Stimulated activated naive CD8-positive, alpha-beta T cell treated with anti-CD3 and anti-CD28 coated beads, Interleukin-15, Interleukin-2, amounts not matched to agents 100 U/mL and 50 U/mL, for 24 hours (primary cell): ENCODE data around the gene RASGEF1B.

Experiments
- ATAC-seq: fragments of 150-1000 bp; cut with Tn5 transposase; one replicate; pipeline ENCODE4 v1.10.0; 2021
- DNase-seq: peaks from one replicate; pipeline ENCODE4 v3.0.0; 2021

The RASGEF1B gene

DNA sequence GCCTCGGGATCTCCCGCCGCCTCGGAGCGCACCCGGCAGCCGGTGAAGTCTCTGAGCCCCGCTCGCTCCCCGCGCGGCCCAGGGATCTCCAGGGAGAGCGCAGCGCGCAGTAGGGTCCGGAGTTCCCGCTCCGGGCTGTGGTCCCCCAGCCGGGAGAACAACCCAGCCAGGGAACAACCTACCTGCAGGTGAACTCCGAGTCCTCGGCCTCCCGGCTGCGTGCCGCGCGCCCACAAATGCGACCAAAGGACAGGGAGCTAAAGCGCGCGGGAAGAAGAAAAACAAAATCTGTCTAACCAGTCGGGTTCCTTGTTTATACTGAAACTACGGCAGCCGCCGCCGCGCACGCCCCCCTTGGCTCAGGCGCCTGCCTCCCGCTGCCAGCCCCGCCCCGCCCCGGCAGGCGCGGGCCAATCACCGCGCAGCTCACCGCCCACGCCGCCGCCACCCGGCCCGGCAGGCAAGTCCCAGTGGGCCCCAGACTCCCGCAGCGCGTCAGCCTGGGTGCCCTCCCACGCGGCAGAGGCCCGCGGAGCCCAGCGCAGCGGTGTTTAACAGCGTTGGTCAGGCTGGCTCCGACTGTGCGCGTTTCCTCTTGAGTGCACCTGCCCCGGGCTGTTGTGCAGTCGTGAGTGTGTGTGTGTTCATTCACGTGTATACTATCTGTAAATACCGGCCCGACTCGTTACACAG lies at the start of gene RASGEF1B:
RASGEF1B (minus strand) TSS at position 320 of the 693 bp plus-strand sequence. CDS start 12,399 bp downstream, outside the sequence.
- peak; percentile 93 for ATAC-seq
- peak; percentile 97 for DNase-seq

DNA sequence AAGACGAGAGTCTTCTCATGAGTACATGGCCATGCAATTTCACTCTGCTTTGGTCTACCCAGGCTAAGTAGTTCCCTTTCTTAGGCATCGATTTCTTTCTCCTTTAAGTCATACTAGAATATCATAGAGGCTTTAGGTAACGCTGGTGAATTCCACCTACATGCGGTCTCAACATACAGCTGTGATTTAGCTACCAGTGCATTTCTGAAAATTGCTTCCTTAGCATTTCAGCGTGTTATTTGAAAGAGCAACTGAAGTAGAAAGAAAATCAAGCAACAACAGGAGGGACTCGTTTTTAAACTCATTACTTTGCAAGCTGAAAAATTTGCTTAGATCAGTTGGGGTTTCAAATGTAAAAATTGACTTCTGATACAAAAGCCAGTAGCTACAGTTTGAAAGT lies 48.1 kb upstream of the RASGEF1B start:
- ATAC-seq = no peak

DNA sequence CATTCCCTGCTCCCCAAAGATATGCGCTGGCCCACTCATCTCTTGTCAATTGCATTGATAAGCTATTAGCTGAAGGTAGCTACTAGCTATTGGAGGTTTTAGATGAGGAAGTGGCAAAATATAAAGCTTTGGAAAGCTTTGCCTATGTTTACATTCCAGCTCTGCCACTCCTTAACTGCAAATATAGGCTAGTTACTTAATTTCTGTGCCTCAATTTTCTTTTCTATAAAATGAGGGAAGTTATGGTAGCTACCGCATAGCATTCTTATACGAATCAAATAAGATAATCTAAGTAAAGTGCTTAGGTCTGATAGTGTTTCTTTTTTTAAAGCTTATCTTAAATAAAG lies 47.7 kb upstream of the RASGEF1B start:
- DNase-seq (no peak), ATAC-seq (no peak)

More for the DNA sequence above, 48.1 kb upstream of the RASGEF1B start:
- no peak for DNase-seq

DNA sequence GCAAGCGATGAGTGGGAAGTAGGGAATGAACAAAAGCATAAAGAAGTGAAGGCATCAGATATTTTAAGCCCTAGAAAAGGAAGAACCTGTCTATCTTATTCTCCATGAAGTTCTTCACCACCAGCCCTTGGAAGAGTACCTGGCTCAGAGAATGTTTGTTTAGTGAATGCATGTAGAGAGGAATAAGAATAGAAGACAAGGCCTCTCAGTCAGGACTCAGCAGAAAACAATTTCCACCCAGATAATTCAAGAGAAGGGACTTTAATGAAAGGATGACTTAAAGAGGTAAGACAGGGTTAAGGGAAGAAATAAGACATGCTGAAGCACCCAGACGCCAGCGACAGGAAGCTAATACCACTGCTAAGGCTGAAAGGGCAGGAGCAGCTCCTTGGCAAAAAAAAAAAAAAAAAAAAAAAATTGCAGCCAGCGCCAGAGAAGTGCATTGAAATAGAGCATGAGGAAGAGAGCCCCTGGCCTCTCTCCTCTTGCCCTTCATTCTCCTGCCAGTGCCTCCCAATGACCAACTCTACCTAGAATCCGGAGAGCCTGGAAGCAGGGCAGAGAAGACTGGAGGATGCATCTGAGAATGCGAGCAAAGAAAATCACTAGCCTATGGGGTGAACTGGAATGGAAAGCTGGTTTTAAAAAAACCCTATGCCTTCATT lies 47.2 kb upstream of the RASGEF1B start:
- no peak for DNase-seq
- no peak for ATAC-seq

DNA sequence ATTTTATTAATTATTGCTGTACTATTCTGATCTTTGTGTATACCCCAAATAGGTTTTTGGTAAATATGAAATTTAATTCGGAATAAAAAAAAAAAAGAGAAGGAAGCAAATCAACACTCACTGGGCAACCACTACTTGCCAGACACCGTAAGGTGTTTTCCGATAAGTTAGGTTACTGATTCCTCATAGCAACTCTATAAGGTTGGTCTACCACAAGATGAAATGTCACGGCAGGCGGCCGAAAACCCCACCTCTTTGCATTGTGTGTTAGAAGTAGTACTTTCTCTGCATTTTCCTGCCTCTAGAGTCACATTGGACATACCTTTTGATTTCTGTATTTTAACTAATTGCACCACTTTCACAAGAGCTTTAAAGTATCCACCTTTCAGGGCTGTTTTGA lies 44.5 kb upstream of the RASGEF1B start:
- no peak for ATAC-seq
- DNase-seq = no peak

DNA sequence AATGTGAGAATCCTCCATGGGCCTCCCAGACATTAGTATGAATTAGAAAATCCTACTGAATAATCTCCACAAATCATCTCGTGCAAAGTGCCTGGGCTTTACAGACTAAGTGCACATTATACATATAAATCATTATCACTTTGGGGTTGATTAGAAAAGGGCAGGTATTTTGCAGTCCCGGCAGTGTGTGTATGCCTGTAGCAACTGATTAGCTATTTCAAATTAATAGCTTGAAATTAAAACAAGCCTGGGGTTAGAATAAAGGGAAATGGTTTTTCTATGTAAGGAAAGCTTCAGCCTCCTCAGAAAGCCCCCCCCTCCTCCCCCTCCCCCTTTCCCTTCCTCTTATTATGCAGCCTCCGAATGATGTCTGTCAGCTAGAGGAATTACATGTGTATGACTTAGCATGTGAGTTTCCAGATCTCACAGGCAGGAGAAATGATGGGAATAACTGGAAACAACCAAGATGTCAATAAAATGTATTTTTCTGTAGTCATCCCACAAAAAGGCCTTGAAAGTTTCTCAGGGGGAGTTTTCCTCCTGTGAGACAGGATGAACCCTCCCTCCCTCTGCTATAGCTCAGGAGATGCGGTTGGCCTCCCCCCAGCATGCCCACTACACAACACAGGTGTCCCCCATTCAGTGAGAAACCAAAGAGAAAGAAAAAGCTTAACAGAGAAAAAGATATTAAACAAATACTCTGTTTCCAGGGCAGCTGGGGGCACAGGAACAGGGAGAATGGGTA lies 41.2 kb upstream of the RASGEF1B start:
- no peak for ATAC-seq

DNA sequence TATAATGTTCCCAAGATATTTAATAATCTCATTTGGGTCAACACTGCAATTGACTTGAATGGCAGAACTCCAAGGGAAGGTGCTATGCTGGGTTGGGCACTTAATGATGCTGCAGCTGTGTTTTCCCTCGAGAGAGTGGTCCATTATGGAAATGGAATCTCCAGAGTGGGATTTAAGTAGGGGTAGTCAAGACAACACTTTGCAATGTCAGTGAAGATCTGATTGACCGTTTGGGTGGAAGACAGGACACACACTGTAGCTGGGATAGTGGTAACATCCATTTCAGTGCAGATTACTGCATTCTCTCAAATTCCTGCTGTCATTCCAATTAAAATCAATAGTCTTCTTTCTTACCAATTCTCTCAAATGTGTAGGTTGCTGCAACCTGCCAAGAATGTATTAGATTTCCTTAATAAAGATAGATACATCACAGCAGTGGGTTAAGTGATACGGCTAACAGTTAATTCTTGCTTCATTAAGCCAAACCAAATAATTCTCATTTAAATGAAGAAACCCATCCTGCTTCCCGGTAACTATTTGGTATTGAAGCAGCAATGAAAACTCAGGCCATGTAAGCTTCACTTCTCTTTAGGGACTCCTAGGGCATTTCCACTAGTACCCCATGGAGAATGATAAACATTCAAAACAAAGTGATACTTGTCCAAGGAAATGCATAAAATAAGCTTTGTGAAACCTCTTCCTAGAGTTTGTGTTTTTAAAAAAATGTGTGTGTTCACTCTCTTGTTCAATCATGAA lies 40.5 kb upstream of the RASGEF1B start:
- DNase-seq (no peak), ATAC-seq (no peak)

More for the DNA sequence above, 41.2 kb upstream of the RASGEF1B start:
- DNase-seq = no peak

DNA sequence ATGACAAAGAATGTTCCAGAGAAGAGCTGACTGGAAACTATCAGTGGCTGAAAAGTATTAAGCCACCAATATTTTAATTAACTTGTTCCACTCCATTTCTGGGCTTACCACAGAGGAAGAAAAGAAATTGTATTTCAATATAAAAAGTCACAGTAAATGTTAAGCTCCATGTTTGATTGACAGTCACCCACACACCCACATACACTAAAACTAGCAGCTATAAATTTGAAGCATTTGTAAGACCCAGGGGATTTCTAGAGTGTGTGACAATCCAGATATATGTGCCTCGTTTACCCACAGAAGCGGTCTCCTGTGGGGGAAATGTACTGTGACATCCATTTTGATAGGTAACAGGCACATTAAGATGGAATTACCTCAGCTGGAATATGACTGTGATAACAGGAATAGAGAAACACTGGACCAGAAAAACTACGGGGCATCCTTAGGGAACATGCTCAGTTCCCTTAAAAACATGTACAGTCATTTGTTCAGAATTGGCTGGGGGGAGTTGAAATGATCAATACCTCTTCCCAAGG lies 39.0 kb upstream of the RASGEF1B start:
- ATAC-seq = no peak

DNA sequence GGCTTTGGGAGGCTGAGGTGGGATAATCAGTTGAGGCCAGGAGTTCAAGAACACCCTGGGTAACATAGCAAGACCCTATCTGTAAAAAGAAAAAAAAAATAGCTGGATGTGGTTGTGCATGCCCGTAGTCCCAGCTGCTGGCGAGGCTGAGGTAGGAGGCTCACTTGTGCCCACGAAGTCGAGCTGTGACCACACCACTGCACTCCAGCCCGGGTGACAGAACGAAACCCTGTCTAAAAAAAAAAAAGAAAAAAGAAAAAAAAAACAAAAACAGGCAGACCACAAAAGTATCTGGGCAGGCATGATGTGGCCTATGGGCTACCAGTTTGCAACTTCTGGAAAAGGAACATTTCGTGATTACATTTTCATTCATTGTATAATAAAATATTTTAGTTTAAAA lies 38.1 kb upstream of the RASGEF1B start:
- DNase-seq (no peak), ATAC-seq (no peak)

More for the DNA sequence above, 39.0 kb upstream of the RASGEF1B start:
- no peak for DNase-seq

DNA sequence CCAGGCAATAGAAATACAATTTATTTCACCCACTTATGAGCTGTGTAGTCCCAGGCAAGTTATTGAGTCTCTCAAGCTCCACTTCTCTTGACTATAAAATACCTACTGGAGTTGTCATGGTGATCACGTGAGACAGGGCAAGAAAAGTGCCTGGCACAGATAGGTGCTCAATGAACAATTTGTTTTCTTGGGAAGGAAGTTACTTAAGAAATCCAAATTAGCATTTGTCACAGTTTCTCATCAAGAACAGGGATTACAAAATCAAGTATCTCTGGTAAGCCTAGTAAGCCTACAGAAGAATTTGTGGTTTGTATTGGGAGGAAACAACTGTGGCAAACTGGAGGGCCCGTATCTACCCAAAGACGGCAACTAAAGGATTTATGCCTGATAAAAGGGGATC lies 37.5 kb upstream of the RASGEF1B start:
- ATAC-seq (no peak), DNase-seq (no peak)

DNA sequence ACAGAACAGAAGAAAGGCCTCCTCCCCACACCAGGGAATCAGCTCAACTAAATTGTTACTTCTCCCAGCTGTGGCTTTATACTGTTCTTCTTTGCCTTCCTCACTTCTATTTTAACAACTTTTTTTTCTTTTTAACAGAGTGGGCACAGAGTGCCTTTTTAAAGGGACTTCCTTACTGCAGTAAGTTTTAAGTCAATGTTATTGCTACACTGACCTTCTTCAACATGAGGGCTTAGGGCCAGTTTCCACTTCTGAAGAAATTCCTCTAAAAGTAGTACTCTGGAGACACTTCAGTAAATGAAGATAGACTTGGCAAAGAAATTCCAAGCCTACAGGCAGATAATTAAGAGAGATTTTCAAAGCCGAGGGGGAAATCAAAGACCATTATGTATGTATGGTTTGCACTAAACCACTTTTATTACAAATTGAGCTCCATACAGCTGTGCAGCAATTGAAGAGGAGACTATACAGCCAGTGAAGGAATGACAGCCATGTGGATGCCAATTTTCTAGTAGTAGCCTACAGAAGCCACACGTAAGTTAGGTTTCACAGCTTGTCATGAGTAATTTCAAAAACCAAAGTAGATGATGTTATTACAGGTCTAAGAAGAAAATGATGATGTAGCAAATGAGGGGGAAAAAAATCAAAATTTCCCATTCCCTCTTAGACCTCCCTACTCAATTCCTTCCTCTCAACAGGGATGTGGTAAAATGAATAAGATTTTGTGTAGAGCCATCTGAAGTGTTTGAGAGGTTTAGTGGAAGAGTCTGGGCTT lies 36.9 kb upstream of the RASGEF1B start:
- DNase-seq (no peak), ATAC-seq (no peak)

DNA sequence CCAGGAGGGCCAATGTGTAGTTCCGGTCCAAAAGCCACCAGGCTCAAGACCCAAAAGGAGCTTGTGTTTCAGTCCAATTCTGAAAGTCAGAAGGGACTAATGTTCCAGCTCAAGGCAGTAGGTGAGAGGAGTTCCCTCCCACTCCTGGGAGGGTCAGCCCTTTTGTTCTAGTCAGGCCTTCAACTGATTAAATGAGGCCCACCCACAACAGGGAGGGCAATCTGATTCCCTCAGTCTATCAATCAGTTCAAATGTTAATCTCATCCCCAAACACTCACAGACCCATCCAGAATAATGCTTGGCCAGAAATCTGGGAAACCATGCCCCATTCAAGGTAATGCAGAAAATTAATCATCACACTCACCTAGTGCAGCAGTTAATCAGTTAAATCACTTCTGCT lies 35.8 kb upstream of the RASGEF1B start:
- no peak for DNase-seq
- no peak for ATAC-seq

DNA sequence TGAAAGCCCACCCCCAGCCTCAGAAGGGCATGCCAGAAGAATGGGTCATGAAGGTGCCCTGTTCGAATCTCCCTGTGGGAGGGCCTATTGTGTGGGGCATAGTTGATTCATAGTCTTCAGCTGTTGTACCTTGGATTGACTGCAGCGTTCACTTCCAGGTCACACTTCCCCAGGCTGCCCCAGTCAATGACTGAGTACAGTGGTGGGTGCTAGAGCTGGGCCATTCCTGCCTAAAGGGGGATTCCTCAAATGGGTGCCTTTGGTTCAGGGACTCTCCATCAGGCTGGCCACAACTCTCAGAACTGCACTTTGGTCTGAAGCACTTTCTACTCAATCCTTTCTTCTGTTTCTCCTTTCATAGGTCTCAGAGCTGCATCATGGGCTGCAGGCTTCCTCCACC lies 35.0 kb upstream of the RASGEF1B start:
- DNase-seq (peak; percentile 51), ATAC-seq (peak; percentile 83)

DNA sequence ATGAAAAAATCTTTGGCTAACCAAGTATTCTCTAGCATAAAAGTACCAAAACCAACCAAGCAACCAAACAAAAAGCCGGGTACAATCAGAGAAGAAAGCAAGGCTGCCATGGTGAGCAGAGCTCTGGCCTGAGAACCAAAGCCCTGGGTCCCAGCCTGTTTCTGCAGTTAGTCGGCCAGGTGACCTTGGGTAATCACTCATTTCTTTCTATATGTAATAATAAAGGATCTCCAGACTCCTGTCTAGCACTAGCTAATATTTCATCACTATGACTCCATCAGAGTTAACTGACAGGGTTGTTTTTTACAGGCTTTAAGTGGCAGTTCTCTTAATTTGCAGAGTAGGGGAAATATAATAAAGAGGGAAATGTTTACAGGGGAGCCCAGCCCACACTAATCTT lies 34.0 kb upstream of the RASGEF1B start:
- ATAC-seq (no peak), DNase-seq (no peak)

DNA sequence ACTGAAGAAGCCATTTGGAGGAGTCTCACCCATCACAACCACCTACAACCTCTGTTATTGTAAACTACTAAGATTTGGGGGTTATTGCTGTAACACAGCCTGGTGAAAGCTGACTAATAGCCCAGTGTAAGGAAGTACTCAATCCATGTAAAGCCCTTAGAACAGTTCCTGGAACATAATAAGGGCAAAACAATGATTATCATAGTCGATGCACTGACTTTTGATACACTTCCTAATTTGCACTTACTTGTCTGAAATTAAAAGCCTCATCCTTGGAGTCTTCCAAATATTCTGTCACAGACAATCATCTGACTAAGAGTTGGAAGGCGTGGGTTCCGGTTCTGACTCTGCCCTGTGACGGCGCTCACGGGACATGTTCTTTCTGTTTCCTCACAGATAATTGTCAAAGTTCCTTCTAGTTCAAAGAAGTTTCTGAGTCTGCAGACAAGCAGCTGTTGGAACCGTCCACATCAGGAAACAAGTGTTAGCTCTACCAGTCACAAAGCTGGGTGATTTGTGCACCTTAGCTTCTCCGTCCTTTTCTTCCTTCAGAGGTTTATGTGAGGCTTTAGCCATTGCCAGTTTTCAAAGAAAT lies 33.4 kb upstream of the RASGEF1B start:
- ATAC-seq (peak; percentile 44), DNase-seq (peak; percentile 63)

DNA sequence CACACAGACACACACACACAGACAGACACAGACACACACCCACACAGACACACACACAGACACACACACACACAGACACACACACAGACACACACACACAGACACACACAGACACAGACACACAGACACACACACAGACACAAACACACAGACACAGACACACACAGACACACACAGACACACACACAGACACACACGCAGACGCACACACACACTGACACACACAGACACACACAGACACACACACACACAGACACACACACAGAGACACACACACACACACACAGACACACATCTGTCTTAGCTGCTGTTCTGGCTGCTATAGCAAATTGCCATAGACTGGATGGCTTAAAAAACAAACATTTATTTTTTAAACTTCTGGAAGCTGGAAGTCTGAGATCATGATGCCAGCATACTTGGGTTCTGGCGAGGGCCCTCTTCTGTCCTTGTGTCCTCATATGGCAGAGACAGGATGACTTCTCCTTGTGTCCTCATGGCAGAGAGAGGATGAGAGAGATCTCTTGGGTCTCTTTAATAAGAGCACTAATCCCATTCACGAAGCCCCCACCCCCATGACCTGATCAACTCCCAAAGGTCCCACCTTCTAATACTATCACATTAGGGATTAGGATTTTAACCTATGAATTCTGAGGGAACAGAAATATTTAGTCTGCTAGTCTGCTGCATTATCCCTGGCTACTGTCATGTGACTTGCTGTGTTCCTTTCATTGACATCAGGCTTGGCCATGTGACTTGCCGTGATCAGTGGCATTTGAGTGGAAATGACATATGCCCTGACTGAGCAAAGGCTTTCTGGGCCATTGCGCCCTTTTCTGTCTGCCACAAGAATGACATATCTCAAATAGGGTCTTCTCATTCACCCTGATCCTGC lies 32.7 kb upstream of the RASGEF1B start:
- ATAC-seq (no peak), DNase-seq (peak; percentile 27)

DNA sequence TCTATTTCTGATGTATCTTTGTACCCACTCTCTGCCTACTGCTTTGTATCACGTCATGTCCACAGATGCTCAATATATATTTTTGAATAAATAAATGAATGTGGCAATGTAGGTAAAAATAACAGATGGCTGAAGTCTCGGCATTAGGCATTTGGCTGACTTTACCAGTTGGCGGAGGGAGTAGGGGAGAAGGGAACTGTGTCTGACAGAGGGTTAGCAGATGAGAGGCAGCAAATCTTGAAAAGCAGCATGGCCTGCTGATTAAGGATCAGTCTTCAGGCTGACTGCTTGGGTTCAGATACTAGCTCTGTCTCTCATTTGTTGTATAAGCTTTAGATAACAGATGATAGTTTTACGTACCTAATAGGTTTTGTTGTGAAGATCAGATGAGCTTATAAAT lies 31.9 kb upstream of the RASGEF1B start:
- DNase-seq = no peak
- no peak for ATAC-seq

DNA sequence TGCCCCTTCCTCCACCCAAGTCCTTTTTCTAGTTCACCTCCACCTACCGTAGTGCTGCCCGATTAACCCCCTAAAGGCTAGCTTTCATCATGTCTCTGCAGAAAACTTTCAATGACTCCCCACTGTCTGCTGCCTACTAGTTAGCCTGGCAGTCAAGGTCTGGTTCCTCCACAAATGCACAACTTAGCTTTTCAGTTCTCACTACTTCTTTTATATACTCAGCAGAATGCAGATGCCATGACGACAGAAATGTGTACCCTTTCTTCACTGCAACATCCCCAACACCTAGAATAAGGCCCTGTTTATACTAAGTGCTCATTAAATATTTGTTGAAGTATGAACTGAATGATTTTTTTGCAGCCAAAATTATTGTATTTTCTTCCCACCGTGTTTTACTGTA lies 30.9 kb upstream of the RASGEF1B start:
- ATAC-seq (no peak), DNase-seq (no peak)

DNA sequence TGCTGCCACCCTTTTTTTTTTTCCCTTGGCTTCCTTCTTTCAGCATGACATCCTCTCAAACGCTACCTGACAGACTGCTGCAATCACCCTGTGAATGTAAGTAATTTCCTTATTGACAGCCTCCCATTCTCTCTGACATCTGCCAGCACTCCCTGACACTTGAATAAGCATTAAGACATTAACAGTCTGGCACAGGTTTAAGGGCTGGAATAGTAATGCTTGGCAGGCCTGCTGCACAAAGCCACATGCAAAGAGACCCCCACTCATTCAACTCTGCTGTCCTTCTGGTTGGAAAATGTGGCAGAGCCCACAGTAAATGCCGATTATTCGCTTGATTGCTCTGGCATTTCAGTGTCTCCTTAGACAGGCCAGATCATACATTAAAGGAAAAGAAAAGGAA lies 28.1 kb upstream of the RASGEF1B start:
- no peak for ATAC-seq
- no peak for DNase-seq

DNA sequence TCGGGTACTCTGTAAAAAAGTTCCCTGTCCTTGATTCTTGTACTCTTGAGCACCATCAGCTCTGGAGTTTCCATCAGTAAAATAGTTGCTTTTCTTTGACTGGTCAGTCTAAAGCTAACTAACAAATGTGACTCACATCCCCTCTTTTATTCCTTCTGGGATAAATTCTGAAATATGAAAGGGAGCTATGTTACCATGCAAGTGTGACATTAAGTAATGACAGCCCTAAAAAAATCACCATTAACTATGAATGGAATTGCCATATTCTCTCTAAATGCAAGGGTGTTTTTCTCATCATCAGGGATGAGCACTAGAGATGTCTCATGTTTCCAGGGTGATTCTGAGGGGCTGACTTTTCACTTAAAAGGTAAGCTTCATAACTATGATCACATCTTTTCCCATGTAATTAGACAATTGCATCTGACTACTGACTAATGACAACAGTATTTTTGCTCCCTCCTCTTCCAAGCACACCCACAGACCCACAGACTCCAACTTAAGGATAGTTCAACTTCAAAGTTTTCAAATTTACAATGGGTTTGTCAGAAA lies 26.9 kb upstream of the RASGEF1B start:
- DNase-seq = no peak

More for the DNA sequence above, 26.9 kb upstream of the RASGEF1B start:
- ATAC-seq = no peak
